Neutrophil (primary cell): ENCODE data around the gene FIBCD1.

Experiments used
- H3K27ac ChIP-seq: fragments of 200-600 bp; sonication (generic); 2 replicates; pipeline ENCODE4 v1.5.1; 2016; ENCODE audit warnings: mild to moderate bottlenecking, moderate library complexity
- H3K27me3 ChIP-seq: fragments of 200-600 bp; sonication (generic); 2 replicates; pipeline ENCODE4 v1.6.0; 2016; ENCODE audit warnings: mild to moderate bottlenecking
- H3K36me3 ChIP-seq: fragments of 200-600 bp; sonication (generic); 2 replicates; pipeline ENCODE4 v1.5.1; 2017
- H3K4me1 ChIP-seq, 2 experiments: fragments of 200-600 bp in 1 of 2; sonication (generic) in 1 of 2; 1 replicate in 1 of 2; 2 replicates in 1 of 2; pipeline versions ENCODE4 v1.5.1 to v1.6.1; 2013 to 2016; ENCODE audit warnings: low read depth in 1 of 2, low read length in 1 of 2, mild to moderate bottlenecking in 1 of 2, moderate library complexity in 1 of 2; ENCODE audit not compliant: control insufficient read depth in 1 of 2, insufficient read depth in 1 of 2
- H3K4me3 ChIP-seq, 2 experiments: fragments of 200-600 bp in 1 of 2; sonication (generic) in 1 of 2; 1 replicate in 1 of 2; 2 replicates in 1 of 2; pipeline ENCODE4 v1.5.1; 2013 to 2016; ENCODE audit warnings: low read depth in 1 of 2, low read length in 1 of 2, mild to moderate bottlenecking in 1 of 2, moderate library complexity in 1 of 2
- H3K9me3 ChIP-seq: fragments of 200-600 bp; sonication (generic); 2 replicates; pipeline ENCODE4 v1.5.1; 2016
- CTCF ChIP-seq: fragments of 200-600 bp; sonication (generic); IDR thresholded peaks from 2 replicates; pipeline ENCODE4 v1.5.1; 2016; ENCODE audit warnings: antibody characterized with exemption

Gene FIBCD1

GRCh38 chr9:130973686-130974281 is 34.7 kb upstream of the FIBCD1 start:
- Histone ChIP-seq H3K9me3 (no peaks in the 10 kb centered on the region), H3K36me3 (no peaks in the 10 kb centered on the region), H3K4me3 (no peak overlapping the region), H3K27ac (no peak overlapping the region), H3K27me3 (peaks cover 4% of the 10 kb centered on the region), H3K4me1 (no peaks in the 10 kb centered on the region)
- TF ChIP-seq CTCF, result no peak

- Histone ChIP-seq H3K36me3 (no peaks in the 10 kb centered on the region), H3K27ac (no peak overlapping the region), H3K27me3 (peaks cover 4% of the 10 kb centered on the region), H3K4me3 (no peak overlapping the region), H3K4me1 (no peaks in the 10 kb centered on the region), H3K9me3 (no peaks in the 10 kb centered on the region)
- no peak for TF ChIP-seq CTCF
Measured at GRCh38 chr9:130972957-130973685, 34.1 kb upstream of the FIBCD1 start.

GRCh38 chr9:130972277-130972956 is 33.4 kb upstream of the FIBCD1 start:
- Histone ChIP-seq H3K4me1 (no peaks in the 10 kb centered on the region), H3K27me3 (peaks cover 4% of the 10 kb centered on the region), H3K27ac (no peak overlapping the region), H3K4me3 (no peak overlapping the region), H3K9me3 (no peaks in the 10 kb centered on the region), H3K36me3 (no peaks in the 10 kb centered on the region)
- TF ChIP-seq CTCF, result no peak

GRCh38 chr9:130971294-130971849 is 32.3 kb upstream of the FIBCD1 start:
- no peak overlapping the region for H3K27ac ChIP-seq
- TF ChIP-seq CTCF, result no peak
- H3K9me3 ChIP-seq, result no peaks in the 10 kb centered on the region
- H3K4me1 ChIP-seq, result no peaks in the 10 kb centered on the region
- H3K36me3 ChIP-seq, result no peaks in the 10 kb centered on the region
- H3K27me3 ChIP-seq, result peaks cover 4% of the 10 kb centered on the region
- no peak overlapping the region for H3K4me3 ChIP-seq

- no peaks in the 10 kb centered on the region for H3K4me1 ChIP-seq
- H3K27me3 ChIP-seq, result peaks cover 4% of the 10 kb centered on the region
- H3K9me3 ChIP-seq, result no peaks in the 10 kb centered on the region
- no peaks in the 10 kb centered on the region for H3K36me3 ChIP-seq
- no peak overlapping the region for H3K4me3 ChIP-seq
- TF ChIP-seq CTCF, result no peak
- no peak overlapping the region for H3K27ac ChIP-seq
Measured at GRCh38 chr9:130970855-130971254, 31.8 kb upstream of the FIBCD1 start.
